ENCODE data around the gene STAG2.
"Not testable (repeated sequence)": the region's sequence is repeated elsewhere in the genome, so short reads cannot be mapped to it uniquely, and the experiment has no call there.

The STAG2 gene

DNA sequence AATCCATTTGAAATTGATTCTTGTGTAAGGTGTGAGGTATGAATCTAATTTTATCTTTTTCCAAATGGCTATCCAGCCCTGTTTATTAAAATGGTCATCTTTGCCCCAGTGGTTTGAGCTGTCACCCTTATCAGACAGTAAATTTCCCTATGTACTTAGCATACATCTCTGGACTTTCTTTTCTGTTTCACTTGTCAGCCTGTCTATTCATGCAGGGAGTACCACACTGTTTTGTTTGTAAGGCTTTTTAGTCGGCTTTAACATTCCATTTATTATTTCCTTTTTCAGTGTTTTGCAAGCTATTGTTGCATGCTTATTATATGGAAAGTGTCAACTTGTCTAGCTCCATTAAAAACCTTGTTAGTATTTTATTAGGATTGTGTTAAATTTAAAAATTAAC is 155.8 kb downstream of the STAG2 start:
- Mint-ChIP-seq H3K36me3 (ENCODE audit: low read depth) (no peaks in the 10 kb centered on the region), H3K4me3 (no peak overlapping the region), H3K27ac (no peak overlapping the region), H3K4me1 (no peaks in the 10 kb centered on the region), H3K27me3 (ENCODE audit: low read depth) (no peaks in the 10 kb centered on the region), H3K9me3 (peaks cover 13% of the 10 kb centered on the region)
- TF ChIP-seq, protein P1, sequence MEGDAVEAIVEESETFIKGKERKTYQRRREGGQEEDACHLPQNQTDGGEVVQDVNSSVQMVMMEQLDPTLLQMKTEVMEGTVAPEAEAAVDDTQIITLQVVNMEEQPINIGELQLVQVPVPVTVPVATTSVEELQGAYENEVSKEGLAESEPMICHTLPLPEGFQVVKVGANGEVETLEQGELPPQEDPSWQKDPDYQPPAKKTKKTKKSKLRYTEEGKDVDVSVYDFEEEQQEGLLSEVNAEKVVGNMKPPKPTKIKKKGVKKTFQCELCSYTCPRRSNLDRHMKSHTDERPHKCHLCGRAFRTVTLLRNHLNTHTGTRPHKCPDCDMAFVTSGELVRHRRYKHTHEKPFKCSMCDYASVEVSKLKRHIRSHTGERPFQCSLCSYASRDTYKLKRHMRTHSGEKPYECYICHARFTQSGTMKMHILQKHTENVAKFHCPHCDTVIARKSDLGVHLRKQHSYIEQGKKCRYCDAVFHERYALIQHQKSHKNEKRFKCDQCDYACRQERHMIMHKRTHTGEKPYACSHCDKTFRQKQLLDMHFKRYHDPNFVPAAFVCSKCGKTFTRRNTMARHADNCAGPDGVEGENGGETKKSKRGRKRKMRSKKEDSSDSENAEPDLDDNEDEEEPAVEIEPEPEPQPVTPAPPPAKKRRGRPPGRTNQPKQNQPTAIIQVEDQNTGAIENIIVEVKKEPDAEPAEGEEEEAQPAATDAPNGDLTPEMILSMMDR (IDR thresholded peaks at IDR 0.05; ENCODE audit: unreplicated experiment in 3 of 3), result no peak

DNA sequence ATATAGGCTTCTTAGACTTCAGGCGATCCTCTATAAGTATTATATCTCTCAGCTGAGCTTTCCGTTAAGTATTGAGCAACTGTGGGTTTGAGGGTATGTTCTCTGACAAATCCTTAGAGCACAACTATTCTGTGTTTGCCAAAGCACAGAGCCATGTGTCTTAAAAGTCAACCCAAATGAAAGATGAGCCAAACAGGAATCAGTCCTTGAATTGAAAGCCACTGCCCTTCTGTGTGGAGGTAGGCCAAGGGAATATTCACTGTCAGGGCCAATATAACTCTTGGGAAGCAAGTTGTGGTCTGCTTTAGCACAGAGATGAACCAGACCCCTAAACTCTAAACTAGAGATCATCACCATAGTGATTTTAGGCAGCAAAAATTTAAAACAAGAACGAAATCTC is 164.0 kb downstream of the STAG2 start:
- H3K4me1 Mint-ChIP-seq, result no peaks in the 10 kb centered on the region
- H3K27ac Mint-ChIP-seq, result no peak overlapping the region
- no peaks in the 10 kb centered on the region for H3K27me3 Mint-ChIP-seq (ENCODE audit: low read depth)
- no peak overlapping the region for H3K4me3 Mint-ChIP-seq
- TF ChIP-seq, protein P1 (IDR thresholded peaks at IDR 0.05; ENCODE audit: unreplicated experiment in 3 of 3), result no peak
- H3K36me3 Mint-ChIP-seq (ENCODE audit: low read depth), result peaks cover 3% of the 10 kb centered on the region
- H3K9me3 Mint-ChIP-seq, result peaks cover 16% of the 10 kb centered on the region

DNA sequence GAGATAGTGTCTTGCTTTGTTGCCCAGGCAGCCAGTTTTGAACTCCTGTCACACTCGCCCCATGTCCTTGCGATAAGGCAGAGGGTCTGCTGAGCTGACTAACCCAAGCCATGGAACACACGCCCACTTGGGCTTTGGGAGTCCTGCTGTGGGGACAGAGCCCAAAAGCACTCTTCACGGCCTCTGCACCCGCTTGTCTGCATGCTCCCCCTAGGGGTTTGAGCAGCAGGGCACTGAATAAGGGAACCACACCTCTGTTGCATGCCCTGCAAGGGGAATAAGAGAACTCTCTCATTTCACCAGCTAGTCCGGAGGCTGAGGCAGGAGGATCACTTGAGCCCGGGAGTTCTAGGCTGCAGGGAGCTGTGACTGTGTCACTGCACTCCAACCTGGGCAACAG is 166.0 kb downstream of the STAG2 start:
- no peaks in the 10 kb centered on the region for H3K27me3 Mint-ChIP-seq (ENCODE audit: low read depth)
- no peaks in the 10 kb centered on the region for H3K4me1 Mint-ChIP-seq
- H3K9me3 Mint-ChIP-seq, result peaks cover 15% of the 10 kb centered on the region
- no peak overlapping the region for H3K27ac Mint-ChIP-seq
- no peak overlapping the region for H3K4me3 Mint-ChIP-seq
- TF ChIP-seq, protein P1 (IDR thresholded peaks at IDR 0.05; ENCODE audit: unreplicated experiment in 3 of 3), result no peak
- peaks cover 3% of the 10 kb centered on the region for H3K36me3 Mint-ChIP-seq (ENCODE audit: low read depth)

DNA sequence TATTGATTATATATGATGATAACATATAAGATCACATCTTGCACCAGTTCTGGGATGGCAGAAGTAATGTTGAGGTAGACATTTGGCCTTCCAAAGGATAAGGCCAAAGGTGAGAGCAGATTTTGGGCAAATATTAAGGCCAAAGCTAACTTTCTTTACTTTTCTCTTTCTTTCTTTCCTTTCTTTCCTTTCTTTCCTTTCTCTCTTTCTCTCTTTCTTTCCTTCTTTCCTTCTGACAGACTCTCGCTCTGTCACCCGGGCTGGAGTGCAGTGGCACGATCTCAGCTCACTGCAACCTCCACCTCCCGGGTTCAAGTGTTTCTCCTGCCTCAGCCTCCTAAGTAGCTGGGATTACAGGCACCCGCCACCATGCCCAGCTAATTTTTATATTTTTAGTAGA is 170.9 kb downstream of the STAG2 start:
- not testable (repeated sequence) for H3K27me3 Mint-ChIP-seq (ENCODE audit: low read depth); H3K4me3 Mint-ChIP-seq; H3K36me3 Mint-ChIP-seq (ENCODE audit: low read depth); H3K27ac Mint-ChIP-seq; H3K4me1 Mint-ChIP-seq
- peaks cover 21% of the 10 kb centered on the region for H3K9me3 Mint-ChIP-seq

DNA sequence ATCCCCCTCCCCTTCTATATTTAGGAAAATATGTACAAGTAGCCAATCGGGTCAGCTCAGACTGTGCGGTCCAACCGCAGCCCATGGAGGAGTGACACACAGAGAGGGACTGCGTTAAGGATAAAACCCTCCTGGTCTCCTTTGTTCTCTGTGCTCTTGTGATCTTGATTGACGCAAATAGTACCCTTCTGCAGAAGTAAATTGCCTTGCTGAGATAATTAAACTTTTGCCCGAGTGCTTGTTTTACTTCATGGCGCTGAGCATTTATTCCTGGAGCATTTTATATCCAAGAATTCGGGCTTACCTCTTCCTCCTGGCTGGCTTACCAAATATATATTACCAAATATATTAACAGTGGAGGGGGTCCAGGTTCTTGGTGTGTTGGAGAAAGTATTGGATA is 184.2 kb downstream of the STAG2 start:
- Mint-ChIP-seq H3K36me3 (ENCODE audit: low read depth) (no peaks in the 10 kb centered on the region), H3K9me3 (peaks cover 29% of the 10 kb centered on the region), H3K27ac (no peak overlapping the region), H3K4me1 (no peaks in the 10 kb centered on the region), H3K27me3 (ENCODE audit: low read depth) (no peaks in the 10 kb centered on the region), H3K4me3 (no peak overlapping the region)
- TF ChIP-seq, protein P1 (IDR thresholded peaks at IDR 0.05; ENCODE audit: unreplicated experiment in 3 of 3), result no peak

DNA sequence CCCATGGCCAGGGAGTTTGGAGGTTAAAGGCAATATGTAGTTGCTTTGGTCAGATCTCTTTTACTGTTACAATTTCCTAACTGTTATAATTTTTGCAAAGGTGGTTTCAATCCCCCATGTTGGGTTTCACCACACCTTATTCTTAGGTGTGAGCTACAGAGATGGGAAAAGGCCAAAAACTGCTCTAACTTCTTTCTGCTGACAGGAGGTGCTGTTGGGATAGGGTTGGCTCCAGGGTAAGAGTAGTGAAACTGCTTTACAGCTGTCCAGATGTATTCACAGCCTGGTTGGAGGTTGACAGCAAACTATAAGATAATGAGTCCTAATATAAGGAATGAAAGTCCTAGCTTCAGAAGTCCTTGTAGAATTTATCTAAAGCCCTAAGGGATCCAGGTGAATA is 189.7 kb downstream of the STAG2 start:
- Mint-ChIP-seq H3K36me3 (ENCODE audit: low read depth) (no peaks in the 10 kb centered on the region), H3K9me3 (peaks cover 22% of the 10 kb centered on the region), H3K4me1 (no peaks in the 10 kb centered on the region), H3K4me3 (no peak overlapping the region), H3K27me3 (ENCODE audit: low read depth) (no peaks in the 10 kb centered on the region), H3K27ac (no peak overlapping the region)
- TF ChIP-seq, protein P1 (IDR thresholded peaks at IDR 0.05; ENCODE audit: unreplicated experiment in 3 of 3), result no peak

All from nephron (organoid).